Fibroblast of skin of right quadriceps (primary cell): ENCODE data around the gene KCNT1.

Source experiments
- DNase-seq: peaks from one replicate; pipeline ENCODE4 v3.0.0-alpha.2; 2013

KCNT1 gene

DNA sequence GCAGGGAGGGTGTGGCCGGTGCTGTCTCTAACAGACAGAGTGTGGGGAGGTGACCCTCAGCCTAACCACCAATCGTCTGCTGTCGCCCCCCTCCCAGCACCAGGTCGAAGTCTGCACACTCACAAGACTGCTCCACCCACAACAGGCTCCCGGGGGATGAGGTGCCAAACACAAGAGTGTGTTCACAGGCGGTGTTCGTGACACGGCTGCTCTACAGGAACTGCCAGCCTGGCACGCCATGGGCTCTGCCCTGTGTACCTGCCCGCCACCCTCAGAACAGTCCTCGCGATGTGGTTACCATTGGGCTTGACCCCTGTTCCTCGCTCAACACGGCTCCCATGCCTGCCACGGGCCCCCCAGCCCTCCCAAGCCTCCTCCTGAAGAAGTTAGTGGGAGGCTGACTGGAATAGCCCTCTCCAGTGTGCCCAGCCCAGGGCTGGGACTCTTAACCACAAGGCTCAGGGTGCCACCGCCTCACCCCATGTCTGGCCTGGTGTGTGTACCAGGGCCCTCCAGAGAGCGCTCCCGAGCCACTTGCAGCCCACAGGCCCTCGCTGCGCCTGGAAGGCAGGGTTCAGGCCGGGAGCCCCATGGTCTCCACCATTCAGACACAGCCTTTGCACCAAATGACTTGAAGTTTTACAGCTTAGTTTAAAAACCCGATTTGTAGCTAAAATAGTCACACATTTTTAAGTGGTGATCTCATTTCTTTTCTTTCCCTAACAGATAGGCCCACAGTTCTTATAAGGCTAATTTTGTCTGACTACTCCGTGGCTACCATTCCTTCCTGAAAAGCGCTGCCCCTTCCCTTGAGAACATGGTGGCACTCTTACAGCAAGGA lies 102.8 kb downstream of the KCNT1 start:
- peak; percentile 43 for DNase-seq

- no peak for DNase-seq
Observed at GRCh38 chr9:135805422-135806022, 103.5 kb downstream of the KCNT1 start.

- DNase-seq, result peak; percentile 78
Observed at GRCh38 chr9:135809166-135809565, 107.2 kb downstream of the KCNT1 start.

DNA sequence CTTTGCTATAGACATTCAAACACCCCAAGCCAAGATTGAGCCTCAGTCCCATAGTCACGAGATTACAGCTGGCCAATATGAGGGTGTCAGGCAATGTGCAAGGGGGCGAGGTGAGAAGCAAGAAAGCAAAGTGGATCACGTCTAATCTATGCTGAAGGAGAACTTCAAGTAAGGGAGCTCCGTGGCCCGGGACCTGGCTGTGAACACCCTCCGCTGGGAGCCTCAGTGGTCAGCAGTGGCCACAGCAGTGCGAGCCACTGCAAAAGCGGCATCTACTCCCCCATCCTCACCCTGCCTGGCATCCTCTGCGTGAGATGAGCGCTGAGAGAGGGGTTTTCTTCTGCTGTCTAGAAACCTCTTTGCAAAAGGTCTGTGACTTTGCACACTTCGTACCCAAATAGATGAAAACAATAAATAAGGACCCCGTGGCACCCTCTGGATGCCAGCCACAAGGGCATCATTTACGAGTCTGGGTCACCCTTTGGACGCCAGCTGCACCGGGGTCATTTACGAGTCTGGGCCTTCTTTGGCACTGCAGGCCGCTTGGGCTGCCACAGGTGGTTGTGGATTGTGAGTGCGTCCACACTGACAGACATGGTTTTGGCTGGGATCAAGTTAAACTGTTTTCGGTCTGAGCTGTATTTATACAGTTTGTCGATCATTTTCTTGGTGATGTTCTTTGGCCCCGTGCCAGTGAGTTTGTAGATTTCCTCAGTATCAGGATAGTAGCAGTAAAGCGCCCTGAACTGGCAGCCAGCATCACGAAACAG lies 109.0 kb downstream of the KCNT1 start:
- no peak for DNase-seq

- DNase-seq, result peak; percentile 27
Observed at GRCh38 chr9:135811801-135812200, 109.8 kb downstream of the KCNT1 start.

GRCh38 chr9:135812961-135813360 lies 111.0 kb downstream of the KCNT1 start:
- no peak for DNase-seq

DNA sequence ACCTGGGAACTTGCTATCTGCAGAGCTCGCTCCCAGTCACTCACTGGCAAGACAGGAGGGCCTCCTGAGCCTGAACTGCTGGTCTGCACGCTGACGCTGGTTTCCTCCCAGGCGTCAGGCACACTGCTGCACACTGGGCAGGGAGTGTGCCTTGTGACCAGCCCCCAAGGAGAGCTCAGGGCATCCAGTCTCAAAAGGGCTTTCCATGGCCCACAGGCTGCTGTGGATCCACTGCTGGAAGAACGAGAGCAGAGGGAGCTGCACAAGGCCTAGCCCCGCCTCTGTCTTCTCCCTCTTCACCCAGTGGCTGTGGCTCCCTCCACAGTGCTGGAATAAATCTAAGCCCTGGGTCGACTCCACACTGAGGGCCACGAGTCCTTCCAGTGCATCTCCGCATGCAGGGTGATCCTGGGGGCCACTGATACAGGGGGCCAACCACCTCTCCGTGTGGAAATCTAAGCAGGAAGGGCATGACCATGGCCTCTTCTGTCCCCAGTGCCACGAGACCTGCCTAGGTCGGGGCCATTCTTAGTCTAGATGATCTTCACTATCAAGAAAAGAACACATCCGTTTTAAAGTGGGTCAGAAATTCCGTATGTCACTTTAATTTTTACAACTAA lies 111.8 kb downstream of the KCNT1 start:
- DNase-seq, result no peak

DNA sequence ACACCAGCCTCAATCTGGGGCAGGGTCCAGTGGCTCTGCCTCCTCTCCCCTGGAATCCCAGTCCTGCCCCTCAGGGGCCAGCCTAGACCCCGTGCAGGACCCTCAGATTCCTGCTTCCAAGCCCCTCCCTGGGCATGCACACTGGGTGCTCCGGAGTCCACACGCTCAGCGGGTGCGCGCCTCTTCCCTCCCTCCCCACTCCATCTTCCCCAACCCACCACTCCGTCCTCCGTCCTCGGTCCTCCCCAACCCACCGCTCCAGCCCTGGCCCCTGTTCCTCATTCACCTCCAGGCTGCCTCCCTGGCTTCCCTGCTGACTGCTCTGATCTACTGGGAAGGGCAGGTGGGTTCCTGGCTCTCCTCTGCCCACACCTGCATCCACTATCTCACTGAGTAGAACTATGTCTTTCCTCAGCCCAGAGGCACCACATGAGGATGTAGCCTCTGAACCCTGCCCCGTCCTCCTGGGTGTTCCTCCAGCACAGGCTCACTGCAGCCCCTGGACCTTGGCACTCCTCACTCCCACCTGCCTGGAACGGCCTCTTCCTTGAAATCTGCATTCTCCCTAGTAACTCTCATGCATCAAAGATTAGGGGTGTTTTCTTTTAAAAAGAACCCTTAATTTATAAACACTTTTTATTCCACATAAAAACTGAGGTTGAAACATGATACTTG lies 112.6 kb downstream of the KCNT1 start:
- no peak for DNase-seq

DNA sequence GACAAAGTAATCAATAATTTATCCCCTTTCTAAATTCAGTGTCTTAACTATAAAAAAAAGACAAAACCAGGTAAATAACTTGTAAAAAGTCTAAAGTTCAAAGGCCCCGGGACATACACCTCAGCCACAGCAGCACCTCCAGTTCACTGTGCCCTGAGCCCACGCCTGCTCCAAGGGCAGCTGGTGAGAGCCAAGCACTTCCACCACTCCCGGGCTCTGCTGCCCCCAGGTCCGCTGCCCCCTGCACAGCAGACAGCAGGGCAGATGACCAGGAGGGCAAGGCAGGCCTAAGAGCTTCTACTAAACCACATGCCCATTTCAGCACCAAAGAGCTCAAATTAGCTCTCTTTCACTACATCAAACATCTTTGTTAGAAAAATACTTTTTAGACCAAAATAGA lies 113.4 kb downstream of the KCNT1 start:
- DNase-seq, result no peak

DNA sequence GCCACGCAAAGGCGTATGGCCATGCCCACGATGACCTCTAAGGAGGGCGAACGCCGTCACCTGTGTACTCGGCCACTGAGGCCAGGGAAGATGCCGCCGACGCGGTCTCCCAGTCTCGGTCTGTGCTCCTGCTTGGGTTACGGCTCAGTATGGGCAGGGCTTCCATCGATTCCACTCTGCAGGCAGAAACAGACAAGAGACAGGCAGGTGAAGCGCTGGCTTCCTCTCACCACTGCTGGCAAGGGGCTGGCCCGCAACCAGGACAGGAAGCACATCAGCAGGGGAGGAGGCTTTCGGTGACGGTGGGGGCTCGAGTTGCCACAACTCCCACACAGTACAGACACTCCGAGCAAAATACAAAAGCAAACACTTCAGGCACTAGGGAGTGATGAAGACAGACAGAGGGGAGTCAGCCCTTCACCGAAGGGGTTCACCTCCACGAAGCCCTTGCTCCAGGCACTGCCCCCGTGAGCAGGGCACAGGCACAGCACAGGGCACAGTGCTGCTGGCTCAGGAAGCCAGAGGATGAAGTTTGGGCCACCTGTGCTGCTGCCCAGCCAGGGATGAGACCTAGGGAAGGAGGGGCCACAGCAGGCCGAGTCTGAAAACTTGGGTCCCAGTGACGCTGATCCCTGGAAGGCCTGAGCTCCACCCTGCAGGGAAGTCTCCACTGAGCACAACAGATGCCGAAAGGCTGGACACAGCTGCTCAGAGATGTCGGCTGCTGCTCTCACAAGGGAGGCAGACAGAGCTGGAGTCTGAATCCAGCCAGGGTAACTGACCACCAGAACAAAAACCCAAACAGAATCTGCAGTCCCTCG lies 114.1 kb downstream of the KCNT1 start:
- DNase-seq, result no peak

- no peak for DNase-seq
Observed at GRCh38 chr9:135816651-135816970, 114.6 kb downstream of the KCNT1 start.

GRCh38 chr9:135817951-135818717 lies 116.1 kb downstream of the KCNT1 start:
- no peak for DNase-seq

- DNase-seq, result no peak
Observed at GRCh38 chr9:135818718-135819475, 116.9 kb downstream of the KCNT1 start.

- no peak for DNase-seq
Observed at GRCh38 chr9:135819905-135820304, 117.9 kb downstream of the KCNT1 start.

DNA sequence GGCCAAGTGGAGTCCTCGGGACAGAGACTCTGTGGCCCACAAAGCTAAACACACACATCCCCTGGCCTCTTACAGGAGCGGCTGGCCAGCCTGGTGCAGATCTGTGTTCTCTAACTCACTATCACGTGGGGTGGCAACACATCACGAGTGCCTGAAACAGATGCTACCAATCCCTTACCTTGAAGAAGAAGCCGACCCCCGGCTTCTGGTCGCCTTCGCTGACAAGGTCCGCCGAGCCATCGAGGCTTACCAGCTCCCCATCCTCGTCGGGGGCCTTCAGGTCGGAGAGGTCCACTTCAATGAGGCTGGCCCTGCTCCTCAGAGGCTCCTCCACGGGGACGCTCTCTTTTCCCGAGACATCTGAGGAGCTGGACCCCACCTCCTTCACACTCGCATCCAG lies 118.7 kb downstream of the KCNT1 start:
- no peak for DNase-seq

DNA sequence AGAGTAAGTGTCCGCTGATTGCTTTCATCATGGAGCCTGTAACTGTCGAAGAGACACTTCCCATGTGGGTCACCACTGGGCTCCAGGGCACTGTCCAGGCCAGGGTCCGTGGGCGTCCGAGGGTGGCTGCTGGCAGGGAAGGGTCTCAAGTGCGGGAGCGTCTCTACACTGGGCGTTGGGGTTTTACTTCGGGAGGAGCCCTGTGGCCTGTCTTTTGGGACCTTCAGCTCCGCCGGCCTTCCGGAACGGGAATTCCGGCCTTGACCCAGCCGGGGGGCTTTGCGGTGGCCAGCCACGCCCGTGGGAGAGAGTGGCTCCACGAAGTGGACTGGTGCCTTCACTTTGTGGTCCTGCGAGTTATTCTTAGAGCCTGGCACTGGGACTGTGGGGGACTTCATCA lies 119.1 kb downstream of the KCNT1 start:
- DNase-seq, result no peak

DNA sequence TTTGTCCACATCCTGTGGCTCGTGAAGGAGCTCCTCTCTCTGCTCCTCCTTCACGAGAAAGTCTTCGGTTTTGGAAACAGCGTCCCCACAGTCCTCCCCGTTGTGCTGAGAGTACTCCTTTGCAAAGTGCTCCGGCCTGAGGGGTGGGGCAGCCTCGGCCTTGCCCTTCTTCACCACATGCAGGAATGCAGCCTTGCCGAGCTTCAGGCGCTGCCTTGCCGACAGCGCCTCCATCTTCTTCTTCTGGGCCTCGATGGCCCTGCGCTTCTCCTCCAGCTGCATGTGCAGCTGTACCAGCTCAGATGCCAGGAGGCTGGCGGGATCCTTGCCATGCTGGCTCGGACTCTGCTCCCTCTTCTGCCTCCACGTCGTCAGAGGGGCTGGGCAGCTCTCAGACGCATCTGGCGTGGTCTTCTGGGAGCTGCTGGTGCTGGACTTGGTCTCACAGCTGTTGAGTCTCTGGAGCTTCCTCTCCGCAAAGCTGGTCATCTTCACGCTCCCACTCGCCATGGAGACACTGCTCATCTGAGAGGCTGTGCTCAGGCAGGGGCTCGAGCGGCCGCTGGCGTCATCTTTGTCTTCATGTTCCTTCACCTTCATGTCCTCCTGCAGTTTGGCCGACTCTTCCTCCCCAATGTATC lies 119.9 kb downstream of the KCNT1 start:
- DNase-seq, result no peak

- no peak for DNase-seq
Observed at GRCh38 chr9:135822374-135822755, 120.4 kb downstream of the KCNT1 start.

GRCh38 chr9:135823036-135823435 lies 121.1 kb downstream of the KCNT1 start:
- DNase-seq, result no peak
